Endodermal cell (in vitro differentiated cells): Measurements from ENCODE around the gene LSM7. TPM values are rescaled to one million over a fixed set of nuclear protein-coding genes. Genes with fewer than 3 reads are reported as not detected.

ENCODE experiments used
- DNase-seq: peaks from one replicate; pipeline ENCODE4 v3.0.0-alpha.2; 2017
- H3K27ac ChIP-seq: 2 replicates; pipeline ENCODE4 v1.5.1; 2013; ENCODE audit warnings: mild to moderate bottlenecking, low read depth, low read length, moderate library complexity
- H3K27me3 ChIP-seq: 2 replicates; pipeline ENCODE4 v1.6.1; 2013; ENCODE audit warnings: mild to moderate bottlenecking, low read length, moderate library complexity; ENCODE audit not compliant: insufficient read depth, control insufficient read depth, poor library complexity, severe bottlenecking
- H3K36me3 ChIP-seq: 2 replicates; pipeline ENCODE4 v1.7.0; 2013; ENCODE audit warnings: mild to moderate bottlenecking, low read length, moderate library complexity; ENCODE audit not compliant: control insufficient read depth, insufficient read depth
- H3K4me1 ChIP-seq: one replicate; pipeline ENCODE4 v1.7.0; 2013; ENCODE audit warnings: low read length; ENCODE audit not compliant: control insufficient read depth, insufficient read depth
- H3K4me3 ChIP-seq: 2 replicates; pipeline ENCODE4 v1.5.1; 2013; ENCODE audit warnings: mild to moderate bottlenecking, low read length, moderate library complexity
- H3K9ac ChIP-seq: 2 replicates; pipeline ENCODE4 v1.6.1; 2013; ENCODE audit warnings: mild to moderate bottlenecking, low read length, moderate library complexity; ENCODE audit not compliant: poor library complexity, severe bottlenecking; ENCODE audit errors: extremely low read depth
- H3K9me3 ChIP-seq: 2 replicates; pipeline ENCODE4 v1.6.1; 2013; ENCODE audit warnings: mild to moderate bottlenecking, low read length, moderate library complexity; ENCODE audit not compliant: control insufficient read depth
- H3K27ac Mint-ChIP-seq: 2 replicates; pipeline ENCODE4 v1.8.0; 2020; ENCODE audit warnings: mixed read lengths
- H3K27me3 Mint-ChIP-seq: 2 replicates; pipeline ENCODE4 v1.8.0; 2021; ENCODE audit warnings: mild to moderate bottlenecking, mixed read lengths; ENCODE audit not compliant: insufficient read depth
- H3K36me3 Mint-ChIP-seq: 2 replicates; pipeline ENCODE4 v1.8.0; 2020; ENCODE audit warnings: low read depth, mixed read lengths
- H3K4me1 Mint-ChIP-seq: 2 replicates; pipeline ENCODE4 v1.8.0; 2020; ENCODE audit warnings: mixed read lengths
- H3K4me3 Mint-ChIP-seq: 2 replicates; pipeline ENCODE4 v1.8.0; 2020; ENCODE audit warnings: mild to moderate bottlenecking, moderate library complexity, mixed read lengths
- H3K9me3 Mint-ChIP-seq: 2 replicates; pipeline ENCODE4 v1.8.0; 2020; ENCODE audit warnings: mild to moderate bottlenecking, mixed read lengths
- WGBS, 2 experiments: methylation state at CpG; one replicate each; pipeline versions ENCODE4 v1.1.5 to v1.1.7; 2013; ENCODE audit warnings: missing lambda C conversion rate in 2 of 2, mixed read lengths in 1 of 2; ENCODE audit not compliant: insufficient coverage in 1 of 2, insufficient read length in 1 of 2; 5-methylcytosine and 5-hydroxymethylcytosine counted together
- total RNA-seq, 2 donors: library from RNA; stranded (reverse); fragmentation: NEBNext Ultra II Directional in 1 of 2; extraction: Animal tissue kit (Norgen Biotek cat#: 25700) in 1 of 2; gene quantifications; 2 replicates in 1 of 2; 3 replicates in 1 of 2; pipeline ENCODE4 v1.2.1, GENCODE V29; 2021
- TF ChIP-seq, protein P1 (sequence below): fragments of 200-600 bp; sonication (generic); conservative IDR thresholded peaks from 2 replicates; pipeline ENCODE4 v1.5.0; 2021; ENCODE audit warnings: antibody characterized with exemption, mild to moderate bottlenecking

LSM7 gene
- total RNA-seq, 2 donors from 2014 or later: 141 to 149 TPM

DNA sequence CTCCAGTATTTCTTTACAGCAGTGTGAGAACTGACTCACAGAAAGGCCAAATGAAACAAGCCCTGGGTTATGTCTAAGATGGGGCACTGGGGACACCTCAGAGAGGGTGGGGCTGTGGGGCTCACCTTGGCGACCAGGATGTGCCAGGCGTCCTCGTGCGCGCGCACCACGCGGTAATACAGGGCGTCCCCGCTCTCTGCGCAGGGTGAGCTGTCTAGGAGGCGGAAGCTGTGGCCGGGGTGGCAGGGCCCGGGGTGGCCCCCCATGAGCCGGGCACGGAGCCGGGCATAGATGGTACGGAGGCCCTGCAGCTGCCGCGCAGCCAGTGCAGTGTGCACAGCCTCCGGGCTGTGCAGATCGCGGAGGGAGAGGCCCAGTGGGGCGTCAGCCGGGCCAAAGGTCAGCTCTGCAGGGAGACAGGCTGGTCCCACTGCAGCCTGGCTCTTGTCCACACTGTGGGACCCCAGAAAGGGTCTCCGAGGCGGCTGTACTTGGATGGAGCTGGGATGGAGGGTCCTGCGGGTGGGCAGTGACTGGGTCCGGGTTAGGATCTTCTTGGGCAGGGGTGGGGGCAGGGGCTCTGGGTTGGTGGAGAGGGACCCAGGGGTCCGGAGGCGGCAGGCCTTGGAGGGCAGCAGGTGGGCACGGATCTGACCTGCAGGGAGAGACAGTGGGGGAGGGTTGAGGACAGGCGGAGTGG, 49.8 kb downstream of the LSM7 start:
- H3K27me3 Mint-ChIP-seq: peaks cover 17% of the 10 kb centered on the region
- peaks cover 10% of the 10 kb centered on the region for H3K36me3 Mint-ChIP-seq
- Histone ChIP-seq H3K27me3 (peaks cover 19% of the 10 kb centered on the region), H3K9me3 (no peaks in the 10 kb centered on the region), H3K27ac (no peak overlapping the region), H3K4me1 (no peaks in the 10 kb centered on the region), H3K36me3 (peaks cover 8% of the 10 kb centered on the region), H3K9ac (no peak overlapping the region), H3K4me3 (no peak overlapping the region)
- 94 to 98% methylated on average over 25 to 33 of the region's 33 CpGs for WGBS, 2 experiments
- no peak overlapping the region for H3K27ac Mint-ChIP-seq
- H3K9me3 Mint-ChIP-seq: no peaks in the 10 kb centered on the region
- H3K4me1 Mint-ChIP-seq: peaks cover 7% of the 10 kb centered on the region
- DNase-seq: no peak
- no peak overlapping the region for H3K4me3 Mint-ChIP-seq
- TF ChIP-seq, protein P1, sequence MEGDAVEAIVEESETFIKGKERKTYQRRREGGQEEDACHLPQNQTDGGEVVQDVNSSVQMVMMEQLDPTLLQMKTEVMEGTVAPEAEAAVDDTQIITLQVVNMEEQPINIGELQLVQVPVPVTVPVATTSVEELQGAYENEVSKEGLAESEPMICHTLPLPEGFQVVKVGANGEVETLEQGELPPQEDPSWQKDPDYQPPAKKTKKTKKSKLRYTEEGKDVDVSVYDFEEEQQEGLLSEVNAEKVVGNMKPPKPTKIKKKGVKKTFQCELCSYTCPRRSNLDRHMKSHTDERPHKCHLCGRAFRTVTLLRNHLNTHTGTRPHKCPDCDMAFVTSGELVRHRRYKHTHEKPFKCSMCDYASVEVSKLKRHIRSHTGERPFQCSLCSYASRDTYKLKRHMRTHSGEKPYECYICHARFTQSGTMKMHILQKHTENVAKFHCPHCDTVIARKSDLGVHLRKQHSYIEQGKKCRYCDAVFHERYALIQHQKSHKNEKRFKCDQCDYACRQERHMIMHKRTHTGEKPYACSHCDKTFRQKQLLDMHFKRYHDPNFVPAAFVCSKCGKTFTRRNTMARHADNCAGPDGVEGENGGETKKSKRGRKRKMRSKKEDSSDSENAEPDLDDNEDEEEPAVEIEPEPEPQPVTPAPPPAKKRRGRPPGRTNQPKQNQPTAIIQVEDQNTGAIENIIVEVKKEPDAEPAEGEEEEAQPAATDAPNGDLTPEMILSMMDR: no peak

DNA sequence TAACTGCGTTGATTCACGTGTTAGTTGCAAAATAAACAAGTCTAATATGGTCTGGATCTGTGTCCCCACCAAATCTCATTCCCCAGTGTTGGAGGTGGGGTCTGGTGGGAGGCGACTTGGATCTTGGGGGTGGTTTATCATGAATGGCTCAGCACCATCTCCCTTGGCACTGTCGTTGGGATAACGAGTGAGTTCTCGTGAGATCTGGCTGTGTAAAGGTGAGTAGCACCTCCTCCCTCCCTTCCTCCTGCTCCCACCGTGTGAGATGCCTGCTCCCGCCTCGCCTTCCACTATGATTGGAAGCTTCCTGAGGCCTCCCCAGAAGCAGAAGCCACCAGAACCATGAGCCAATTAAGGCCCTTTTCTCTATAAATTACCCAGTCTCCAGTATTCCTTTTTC, 51.2 kb downstream of the LSM7 start:
- H3K27ac Mint-ChIP-seq: peak overlapping the region; percentile 58
- TF ChIP-seq, protein P1: no peak
- Histone ChIP-seq H3K36me3 (peaks cover 13% of the 10 kb centered on the region), H3K9me3 (no peaks in the 10 kb centered on the region), H3K4me3 (no peak overlapping the region), H3K27me3 (peaks cover 7% of the 10 kb centered on the region), H3K4me1 (peaks cover 3% of the 10 kb centered on the region), H3K27ac (no peak overlapping the region), H3K9ac (no peak overlapping the region)
- H3K27me3 Mint-ChIP-seq: peaks cover 5% of the 10 kb centered on the region
- no peak for DNase-seq
- H3K9me3 Mint-ChIP-seq: no peaks in the 10 kb centered on the region
- H3K4me3 Mint-ChIP-seq: no peak overlapping the region
- WGBS, 2 experiments: 88 to 94% methylated on average over 6 to 9 of the region's 9 CpGs
- peaks cover 13% of the 10 kb centered on the region for H3K36me3 Mint-ChIP-seq
- peaks cover 9% of the 10 kb centered on the region for H3K4me1 Mint-ChIP-seq

DNA sequence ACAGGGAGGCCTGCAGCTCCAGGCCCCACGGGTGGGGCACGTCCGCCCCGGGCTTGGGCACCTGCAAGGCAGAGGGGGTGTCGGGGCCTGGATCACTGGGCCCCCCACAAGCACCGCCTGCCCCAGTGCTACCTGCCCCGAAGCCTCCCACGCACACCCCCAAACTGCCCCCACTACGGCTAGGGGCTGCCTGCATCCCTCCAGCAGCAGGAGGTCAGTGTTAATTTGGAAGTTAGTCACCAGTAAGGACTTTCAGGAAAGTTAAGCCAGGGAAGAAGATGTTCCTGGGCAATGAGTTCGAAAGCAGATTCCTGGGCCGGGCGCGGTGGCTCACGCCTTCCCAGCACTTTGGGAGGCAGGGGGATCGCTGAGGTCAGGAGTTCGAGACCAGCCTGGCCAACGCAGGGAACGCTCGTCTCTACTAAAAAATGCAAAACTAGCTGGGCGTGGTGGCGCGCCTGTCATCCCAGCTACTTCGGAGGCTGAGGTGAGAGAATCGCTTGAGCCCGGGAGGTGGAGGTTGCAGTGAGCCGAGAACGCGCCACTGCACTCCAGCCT, 51.9 kb downstream of the LSM7 start:
- H3K4me1 ChIP-seq: peaks cover 6% of the 10 kb centered on the region
- no peak overlapping the region for H3K4me3 ChIP-seq
- Mint-ChIP-seq H3K27me3 (no peaks in the 10 kb centered on the region), H3K36me3 (peaks cover 17% of the 10 kb centered on the region), H3K27ac (no peak overlapping the region), H3K4me1 (peaks cover 13% of the 10 kb centered on the region), H3K9me3 (no peaks in the 10 kb centered on the region), H3K4me3 (no peak overlapping the region)
- H3K9ac ChIP-seq: no peak overlapping the region
- H3K36me3 ChIP-seq: peaks cover 18% of the 10 kb centered on the region
- H3K9me3 ChIP-seq: no peaks in the 10 kb centered on the region
- TF ChIP-seq, protein P1: no peak
- no peak for DNase-seq
- H3K27me3 ChIP-seq: peaks cover under 1% of the 10 kb centered on the region
- no peak overlapping the region for H3K27ac ChIP-seq
- 94 to 98% methylated on average over 17 to 28 of the region's 28 CpGs for WGBS, 2 experiments
